K562 (cell line): ENCODE results near the gene CSTB.

Source experiments
- EP300 ChIP-seq: IDR thresholded peaks from 2 replicates; pipeline ENCODE4 v1.6.1; 2012; ENCODE audit warnings: low read length, improper control_type of control experiment
- PHF21A ChIP-seq: fragments of 450-650 bp; IDR thresholded peaks from 2 replicates; pipeline ENCODE4 v1.6.1; 2017; ENCODE audit warnings: low read depth, borderline replicate concordance
- TF ChIP-seq, protein P1 (sequence below): sonication (generic); formaldehyde crosslinking; IDR thresholded peaks from 2 replicates; pipeline ENCODE4 v1.8.0; 2023; ENCODE audit warnings: mild to moderate bottlenecking, missing genetic modification reagents

DNA sequence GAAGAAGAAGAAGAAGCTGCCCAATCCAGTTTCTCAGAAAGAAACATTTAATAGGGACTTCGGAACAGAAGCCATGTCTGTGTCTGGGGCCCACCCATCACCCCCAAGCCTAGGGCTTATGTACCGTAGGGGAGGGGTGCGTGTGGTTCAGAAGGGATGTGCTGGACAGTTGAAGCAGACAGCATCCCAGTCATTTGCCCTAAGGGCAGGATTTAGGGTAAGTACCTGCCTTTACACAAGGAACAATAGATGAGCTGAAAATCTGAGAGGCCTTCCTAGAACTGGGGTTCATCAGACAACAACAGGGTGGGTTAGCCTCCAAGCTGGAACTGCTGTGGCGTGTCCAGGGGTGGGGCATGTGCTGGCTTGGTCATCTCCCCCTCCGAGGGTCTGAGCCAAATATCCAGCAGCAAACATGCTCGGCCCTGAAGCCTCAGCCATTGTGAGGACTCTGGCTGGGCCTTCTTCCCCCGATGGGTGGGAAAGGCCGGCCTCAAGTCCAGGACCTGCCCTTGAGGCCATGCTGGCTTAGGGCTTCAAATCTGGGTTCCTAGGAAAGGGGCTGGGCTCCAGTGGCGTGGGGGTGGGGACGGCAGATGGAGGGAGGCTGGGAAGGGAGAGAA, 12.1 kb downstream of the CSTB start:
- TF ChIP-seq, protein P1, sequence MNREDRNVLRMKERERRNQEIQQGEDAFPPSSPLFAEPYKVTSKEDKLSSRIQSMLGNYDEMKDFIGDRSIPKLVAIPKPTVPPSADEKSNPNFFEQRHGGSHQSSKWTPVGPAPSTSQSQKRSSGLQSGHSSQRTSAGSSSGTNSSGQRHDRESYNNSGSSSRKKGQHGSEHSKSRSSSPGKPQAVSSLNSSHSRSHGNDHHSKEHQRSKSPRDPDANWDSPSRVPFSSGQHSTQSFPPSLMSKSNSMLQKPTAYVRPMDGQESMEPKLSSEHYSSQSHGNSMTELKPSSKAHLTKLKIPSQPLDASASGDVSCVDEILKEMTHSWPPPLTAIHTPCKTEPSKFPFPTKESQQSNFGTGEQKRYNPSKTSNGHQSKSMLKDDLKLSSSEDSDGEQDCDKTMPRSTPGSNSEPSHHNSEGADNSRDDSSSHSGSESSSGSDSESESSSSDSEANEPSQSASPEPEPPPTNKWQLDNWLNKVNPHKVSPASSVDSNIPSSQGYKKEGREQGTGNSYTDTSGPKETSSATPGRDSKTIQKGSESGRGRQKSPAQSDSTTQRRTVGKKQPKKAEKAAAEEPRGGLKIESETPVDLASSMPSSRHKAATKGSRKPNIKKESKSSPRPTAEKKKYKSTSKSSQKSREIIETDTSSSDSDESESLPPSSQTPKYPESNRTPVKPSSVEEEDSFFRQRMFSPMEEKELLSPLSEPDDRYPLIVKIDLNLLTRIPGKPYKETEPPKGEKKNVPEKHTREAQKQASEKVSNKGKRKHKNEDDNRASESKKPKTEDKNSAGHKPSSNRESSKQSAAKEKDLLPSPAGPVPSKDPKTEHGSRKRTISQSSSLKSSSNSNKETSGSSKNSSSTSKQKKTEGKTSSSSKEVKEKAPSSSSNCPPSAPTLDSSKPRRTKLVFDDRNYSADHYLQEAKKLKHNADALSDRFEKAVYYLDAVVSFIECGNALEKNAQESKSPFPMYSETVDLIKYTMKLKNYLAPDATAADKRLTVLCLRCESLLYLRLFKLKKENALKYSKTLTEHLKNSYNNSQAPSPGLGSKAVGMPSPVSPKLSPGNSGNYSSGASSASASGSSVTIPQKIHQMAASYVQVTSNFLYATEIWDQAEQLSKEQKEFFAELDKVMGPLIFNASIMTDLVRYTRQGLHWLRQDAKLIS: no peak
- no peak for TF ChIP-seq PHF21A
- no peak for TF ChIP-seq EP300
